Measurements from ENCODE around the gene POLR3A.

POLR3A gene

DNA sequence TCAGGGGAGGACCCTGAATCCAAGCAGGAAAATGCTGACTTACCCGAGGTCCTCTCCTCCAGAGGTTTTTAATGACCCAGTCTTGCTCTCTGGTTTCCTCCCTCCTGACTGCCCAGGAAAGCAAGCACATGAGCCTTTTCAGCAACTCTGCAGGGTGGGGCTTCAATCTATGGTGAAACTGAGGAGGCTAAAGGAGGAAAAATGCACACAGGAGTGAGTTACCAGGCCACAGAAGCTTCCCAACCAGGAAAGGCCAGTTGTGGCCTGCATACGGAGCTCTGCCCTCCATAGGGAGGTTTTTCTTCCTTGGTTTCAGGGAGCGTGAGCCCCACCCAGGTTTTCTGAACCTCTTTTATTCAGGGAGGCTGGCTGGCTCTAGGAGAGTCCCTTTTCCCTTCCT lies 88.7 kb downstream of the POLR3A start:
- DNase-seq = no peak

DNA sequence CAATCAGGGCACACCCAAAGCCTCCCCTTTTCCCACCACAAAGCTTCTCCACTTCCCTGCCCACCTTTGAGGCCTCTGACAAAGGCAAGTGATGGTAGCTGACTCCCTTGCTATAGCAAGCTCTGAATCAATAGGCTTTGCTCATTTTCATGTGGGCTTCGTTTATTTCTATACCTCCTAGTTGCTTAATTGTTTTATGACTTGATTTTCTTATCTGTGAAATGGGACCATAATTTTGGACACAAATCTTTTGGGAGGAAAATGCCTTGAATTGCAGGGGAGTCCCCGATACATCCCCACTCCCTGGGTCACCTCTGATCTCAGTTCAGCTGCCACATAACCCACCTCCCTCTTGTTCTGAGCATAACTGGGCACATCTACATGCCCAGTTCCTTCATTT lies 89.1 kb downstream of the POLR3A start:
- DNase-seq = no peak

DNA sequence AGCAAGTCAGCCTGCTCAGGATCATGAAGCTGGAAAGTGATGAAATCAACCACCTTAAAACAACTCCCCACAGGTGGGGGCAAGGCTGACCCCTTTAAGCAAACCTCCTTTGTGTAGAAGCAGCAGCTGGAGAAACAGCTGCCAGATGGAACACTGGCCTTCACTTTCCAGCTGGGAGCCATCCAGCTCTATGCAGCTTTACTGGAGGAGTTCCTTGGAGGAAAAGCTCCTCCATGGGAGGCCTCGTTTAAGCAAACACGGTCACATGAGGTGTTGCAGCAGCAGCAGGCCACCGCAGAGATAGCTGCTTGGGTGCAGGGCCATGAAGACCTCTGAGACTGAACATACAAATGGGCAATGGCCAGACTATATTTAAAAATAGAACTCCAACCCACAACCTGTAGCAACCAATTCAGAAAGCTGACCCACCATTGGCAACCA lies 89.7 kb downstream of the POLR3A start:
- no peak for DNase-seq

DNA sequence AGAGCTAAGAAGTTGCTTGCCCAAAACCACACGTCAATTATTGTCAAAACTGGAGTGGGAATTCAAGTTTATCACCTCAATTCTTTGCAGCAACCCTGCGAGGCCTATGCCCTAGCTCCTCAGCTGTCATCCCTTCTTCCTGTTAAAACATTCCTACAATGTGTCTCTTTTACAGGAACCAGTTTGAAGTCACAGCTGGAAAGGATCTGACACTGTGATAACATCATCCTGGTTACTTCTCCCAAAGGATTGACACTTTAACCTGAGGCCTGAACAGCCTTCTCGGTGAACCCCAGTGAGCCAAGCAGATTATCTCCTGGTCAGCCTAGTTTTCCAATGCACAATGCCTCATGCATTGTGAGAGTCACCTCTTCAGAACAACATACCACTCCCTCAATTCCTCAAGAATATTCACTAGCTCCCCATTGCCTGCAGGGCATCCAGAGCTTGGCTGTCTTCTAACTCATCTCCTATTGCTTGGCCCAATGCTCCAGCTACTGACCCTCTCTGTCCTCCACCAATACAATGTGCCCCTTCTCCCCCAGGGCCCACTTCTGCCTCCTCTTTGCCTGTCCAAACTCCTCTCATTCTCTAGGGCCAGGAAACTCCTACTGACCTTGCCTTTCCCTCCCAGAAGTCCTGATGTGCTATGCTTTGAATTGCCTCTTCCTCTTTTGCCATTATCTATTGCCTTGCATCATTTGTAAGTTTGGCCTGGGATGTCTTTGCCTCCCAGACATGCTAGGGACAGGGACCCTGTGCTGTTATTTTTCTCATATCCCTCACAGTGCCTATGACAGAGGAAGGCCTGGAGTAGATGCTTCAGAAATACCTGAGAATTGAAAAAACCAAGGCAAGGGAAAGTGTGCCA lies 92.4 kb downstream of the POLR3A start:
- DNase-seq = no peak

DNA sequence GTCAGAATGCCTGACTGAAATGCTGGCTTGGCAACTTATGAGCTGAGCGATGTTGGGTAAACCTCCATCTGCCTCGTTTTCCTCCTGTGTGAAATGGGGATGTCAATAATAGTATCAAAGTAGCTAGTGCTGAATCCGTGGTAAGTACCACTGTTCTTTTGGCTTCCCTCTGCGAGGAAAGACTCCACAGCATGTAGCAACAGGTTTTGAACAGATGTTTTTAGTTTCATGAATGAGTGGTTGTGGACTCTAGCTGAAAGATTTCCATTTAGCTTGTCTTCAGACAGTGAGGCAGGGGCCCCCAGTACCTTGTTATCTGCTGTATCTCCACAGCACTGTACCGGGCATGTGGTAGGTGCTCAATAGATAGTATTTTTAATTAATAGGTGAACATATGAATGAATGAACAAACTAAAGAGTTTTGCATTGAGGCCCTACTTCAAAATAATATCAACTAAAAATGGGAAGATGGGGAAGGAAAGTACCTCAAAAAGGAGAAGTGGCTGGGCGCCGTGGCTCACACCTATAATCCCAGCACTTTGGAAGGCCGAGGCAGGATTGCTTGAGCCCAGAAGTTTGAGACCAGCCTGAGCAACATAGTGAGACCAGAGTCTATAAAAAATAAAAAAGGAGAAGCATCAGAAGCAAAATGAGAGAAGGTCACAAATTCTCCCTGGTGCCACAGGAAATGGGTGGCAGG lies 97.1 kb downstream of the POLR3A start:
- no peak for DNase-seq

DNA sequence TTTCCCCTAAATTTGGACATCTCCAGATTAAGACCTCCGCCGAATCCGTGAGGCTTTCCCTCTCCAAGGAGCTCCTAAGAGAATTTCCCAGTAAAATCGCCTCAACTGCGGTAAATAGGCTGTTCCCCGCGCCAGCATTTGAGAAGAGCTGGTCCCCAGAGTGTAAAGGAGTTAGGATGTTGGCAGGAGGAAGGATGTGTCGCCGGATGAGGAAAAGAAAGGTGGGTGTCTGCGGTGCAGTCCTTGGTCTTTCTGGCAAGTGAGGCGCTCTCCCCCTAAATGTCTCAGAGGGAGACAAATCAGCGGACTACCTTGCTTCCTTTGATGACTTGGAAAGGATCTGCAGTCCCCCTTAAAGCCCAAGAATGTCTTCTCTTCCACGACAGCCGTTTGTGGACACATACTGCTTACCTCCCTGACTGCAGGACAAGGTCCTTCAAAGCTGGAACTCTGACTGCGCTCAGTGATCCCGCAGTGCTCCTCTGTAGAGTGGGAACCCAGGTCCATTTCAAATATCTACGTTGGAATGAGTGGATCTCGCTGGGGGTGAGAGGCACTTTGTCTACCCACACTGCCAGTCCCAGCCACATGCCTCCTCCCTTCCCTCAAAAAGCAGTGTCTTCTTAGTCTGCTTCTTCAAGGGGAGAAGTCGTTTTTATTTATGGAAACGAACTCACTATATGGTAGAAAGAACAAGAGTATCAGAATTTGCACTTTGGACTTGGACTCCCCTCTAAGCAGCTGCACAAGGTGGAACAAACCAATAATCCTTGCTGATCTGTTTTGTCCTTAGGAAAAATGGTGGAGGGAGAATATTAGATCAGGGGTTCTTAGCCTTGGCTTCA lies 101.7 kb downstream of the POLR3A start:
- DNase-seq = no peak

DNA sequence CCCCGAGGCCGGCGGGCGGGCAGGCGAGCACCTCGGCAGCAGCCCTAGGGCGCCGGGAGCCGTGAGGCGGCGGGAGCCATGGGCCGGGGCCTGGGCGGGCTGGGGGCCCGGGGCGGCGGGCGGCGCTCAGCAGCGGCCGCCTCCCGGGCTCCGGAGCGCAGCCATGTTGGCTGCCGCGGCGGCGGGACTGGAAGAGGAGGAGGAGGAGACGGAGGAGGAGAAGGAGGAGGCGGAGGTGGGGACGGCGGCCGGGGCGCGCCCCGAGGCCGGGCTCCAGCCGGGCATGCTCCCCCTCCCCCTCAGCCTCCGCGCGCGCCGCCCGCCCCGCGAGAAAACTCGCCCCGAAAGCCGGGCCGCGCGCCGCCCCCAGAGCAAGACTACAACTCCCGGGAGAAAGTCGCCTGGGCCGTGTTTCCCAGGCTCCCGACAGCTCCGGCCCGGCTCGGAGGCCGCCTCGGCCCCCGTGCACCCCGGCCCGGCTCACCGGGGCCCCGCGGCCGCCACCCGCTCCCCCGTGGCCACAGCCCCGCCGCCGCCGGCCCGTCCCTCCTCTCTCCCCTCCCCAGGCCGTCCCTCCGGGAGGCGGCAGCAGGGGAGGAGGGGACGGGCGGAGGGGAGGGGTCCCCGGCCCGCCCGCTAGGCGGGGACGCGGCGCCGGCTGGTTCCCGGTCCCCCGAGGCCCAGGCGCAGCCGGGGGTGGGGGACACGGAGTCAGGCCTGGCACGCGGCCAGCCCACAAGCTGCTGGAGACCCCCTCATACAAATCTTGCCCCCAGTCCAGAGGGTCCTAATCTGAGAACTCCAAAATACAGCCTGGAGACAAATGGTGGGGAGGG lies 102.5 kb downstream of the POLR3A start, which contains the start of gene DLG5:
TSS of gene DLG5 (minus strand) at position 190 of the 836 bp plus-strand sequence. CDS start 235 bp downstream, outside the sequence.
- DNase-seq = no peak

DNA sequence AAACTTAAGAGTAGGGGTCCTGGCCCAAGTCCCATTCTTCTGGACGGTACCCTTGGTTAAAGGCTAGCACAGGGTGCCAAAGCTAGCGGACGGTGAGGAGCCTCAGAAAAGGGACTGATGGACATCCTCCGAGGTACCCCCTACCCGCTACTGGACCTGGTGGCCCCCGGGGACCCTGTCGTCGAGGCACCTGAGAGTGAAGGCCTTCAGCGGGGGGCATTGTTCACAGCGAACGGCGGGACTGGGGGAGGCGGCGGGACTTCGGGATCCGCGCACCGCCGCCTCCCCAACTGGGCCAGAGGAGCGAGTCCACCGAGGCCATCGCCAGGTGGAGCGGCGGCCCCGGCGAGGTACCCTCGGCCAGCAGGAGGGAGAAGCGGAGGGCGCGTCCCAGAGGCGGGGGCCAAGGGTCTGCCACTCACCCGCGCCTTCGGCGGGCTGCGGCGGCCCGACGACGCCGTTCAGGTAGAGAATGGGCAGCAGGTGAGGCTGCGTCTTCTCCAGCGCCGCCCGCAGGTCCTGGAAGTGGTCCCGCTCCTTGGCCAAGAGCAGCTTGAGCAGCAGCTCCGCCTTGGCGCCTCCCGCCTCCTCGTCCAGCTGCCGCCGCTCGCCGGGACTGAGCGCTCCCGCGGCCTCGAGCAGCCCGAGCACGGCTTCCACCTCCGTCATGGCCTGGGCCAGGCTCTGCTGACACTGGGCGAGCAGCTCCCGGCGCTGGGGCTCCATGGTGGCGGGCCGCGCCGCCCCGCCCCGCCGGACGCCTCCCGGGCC lies 103.3 kb downstream of the POLR3A start:
- no peak for DNase-seq

DNA sequence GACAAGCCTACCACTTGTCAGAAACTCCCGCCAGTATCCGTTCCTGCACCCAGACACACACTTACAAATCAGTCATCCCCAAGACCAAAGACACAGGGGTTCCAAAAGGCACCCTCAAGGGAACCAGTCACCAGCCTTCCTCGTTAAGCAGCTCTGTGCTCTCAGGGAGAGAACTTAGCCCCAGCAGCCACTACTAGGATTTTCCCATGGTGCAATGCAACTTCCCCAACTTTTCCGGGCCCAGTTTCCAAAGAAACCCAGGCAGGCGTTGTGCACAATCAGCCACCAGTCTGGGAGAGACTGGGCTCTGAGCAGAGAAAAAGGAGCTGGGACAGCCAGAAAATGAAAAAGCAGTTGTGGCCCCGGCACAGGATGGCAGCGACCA lies 103.9 kb downstream of the POLR3A start:
- DNase-seq = no peak

DNA sequence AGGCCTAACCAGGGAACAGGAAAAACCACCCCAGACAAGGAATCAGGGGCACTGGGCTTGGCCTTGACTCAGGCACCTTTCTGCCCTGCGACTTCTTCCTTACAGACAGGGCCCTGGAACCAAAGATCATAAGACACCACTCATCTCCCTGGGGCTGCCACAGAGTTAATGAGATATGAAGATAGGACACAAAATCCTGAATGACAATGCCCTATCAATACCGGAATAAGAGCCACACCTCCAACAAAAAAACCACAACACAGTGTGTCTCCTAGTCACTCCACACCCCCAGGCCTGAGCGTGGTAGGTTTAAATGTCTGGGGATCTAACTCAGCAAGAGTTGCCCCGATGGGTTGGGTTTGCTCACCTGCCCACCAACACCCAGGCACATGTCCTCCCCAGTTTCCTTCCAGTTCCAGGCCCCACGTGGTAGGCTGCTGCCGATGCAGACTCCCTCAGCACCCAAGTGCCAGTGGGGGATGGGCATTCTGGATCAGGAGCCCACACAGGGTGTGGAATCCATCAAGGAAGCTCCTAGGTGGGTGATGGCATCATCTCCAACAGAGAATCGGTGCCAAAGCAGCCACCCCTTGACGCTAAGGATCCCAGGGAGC lies 106.6 kb downstream of the POLR3A start:
- DNase-seq = no peak

DNA sequence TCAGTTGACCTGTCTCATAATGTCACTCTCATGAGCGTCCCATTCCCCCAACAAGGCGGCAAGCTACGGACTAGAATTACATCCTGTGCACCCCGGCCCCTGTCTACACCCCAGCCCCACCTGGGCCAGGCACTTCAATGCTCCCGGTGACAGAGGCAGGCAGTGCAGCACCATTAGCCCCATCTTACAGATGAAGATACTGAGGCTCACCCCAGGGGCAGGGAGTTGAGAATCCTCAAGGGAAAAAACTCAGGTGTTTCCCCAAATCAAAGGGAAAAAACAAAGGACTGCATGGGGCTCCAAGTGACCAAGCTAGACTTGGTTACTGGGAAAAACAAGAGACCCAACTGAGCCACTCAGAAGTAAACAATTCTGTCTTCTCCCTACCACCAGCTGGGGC lies 107.3 kb downstream of the POLR3A start:
- no peak for DNase-seq

DNA sequence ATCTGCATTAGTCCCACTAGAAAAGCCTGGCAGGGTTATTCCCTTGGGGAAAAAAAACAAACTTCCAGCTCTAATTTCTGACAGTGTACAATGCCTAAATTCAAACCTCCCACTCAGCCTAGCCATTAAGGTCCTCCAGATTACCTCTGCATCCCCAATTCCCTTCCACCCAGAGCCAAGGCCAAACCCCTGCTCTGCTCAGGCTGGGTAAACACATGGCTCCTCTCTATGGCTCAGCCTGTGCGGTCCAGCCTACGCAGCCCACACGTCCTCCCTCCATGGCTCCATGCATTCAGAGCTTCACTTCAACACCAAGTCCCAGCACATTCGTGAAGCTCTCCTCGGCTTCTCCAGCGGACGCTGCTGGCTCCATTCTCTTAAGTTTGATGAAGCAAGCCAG lies 107.9 kb downstream of the POLR3A start:
- peak; percentile 73 for DNase-seq

DNA sequence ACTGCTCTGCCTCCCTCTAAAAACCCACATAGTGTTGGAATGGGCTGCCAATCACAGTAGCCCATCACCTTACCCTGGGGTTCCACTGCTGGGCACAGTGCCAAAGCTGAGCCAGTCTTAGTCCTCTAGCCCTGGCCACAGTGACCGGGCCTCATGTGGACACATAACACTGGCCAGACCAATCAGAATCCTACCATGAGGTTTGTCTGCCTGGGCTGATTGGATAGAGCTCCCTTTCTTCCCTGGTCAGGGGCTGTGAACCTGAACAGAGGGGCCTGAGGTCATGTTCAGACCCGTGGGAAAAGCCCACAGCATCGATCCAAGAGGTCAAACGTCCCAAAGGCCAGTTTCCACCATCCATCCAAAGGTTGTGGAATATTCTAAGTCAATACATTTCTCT lies 108.8 kb downstream of the POLR3A start:
- DNase-seq = no peak

DNA sequence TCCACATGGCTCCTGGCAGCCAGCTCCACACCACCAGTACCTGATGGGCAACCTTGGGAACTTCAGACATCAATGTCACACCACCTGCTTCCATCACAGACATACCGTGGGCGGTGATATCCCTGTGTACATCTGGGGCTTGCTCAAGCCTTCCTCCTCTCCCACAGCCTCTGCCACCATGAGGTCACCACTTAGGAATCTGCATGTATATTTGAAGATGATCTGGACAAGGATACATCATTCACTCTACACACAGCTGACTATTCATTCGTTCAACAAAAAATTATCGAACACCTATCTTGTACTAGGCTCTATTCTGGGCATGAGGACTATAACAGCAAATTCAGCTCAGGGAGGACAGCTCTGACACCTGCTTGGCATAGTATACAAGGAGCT lies 109.6 kb downstream of the POLR3A start:
- no peak for DNase-seq

Measured in DMS153 (cell line).